Right renal pelvis (tissue), 4 donors: ENCODE results near the gene G3BP1. TPM values are rescaled to one million over a fixed set of nuclear protein-coding genes. Genes with fewer than 3 reads are reported as not detected.
A peak's percentile ranks its signal among the peaks of the same experiment; 100 is the strongest.
"Not testable (repeated sequence)": the region's sequence is repeated elsewhere in the genome, so short reads cannot be mapped to it uniquely, and the experiment has no call there.

Experiments used
- DNase-seq, 4 donors: peaks; one replicate each; pipeline ENCODE4 v3.0.0-alpha.2; 2013; ENCODE audit warnings: low read depth in 4 of 4, low spot score in 3 of 4, missing footprints in 1 of 4
- polyA plus RNA-seq, 4 donors: library from polyadenylated mRNA; unstranded; fragments of 120-200 nt; gene quantifications; one replicate each; pipeline ENCODE4 v1.2.1, GENCODE V29; 2013; ENCODE audit not compliant: insufficient read length in 4 of 4

Gene G3BP1
- 100 to 1,000 TPM; 155 to 190 (median 178) TPM for polyA plus RNA-seq

- peak; percentile 99 to 100 (median 100) for DNase-seq
Measured at GRCh38 chr5:151771259-151772028, at the start of gene G3BP1. Gene G3BP1, plus strand, starts transcription at chr5:151771954. Its CDS starts 14,667 bp downstream, at chr5:151786621.

GRCh38 chr5:151722546-151722945, 49.2 kb upstream of the G3BP1 start:
- no peak for DNase-seq

GRCh38 chr5:151724360-151724759, 47.4 kb upstream of the G3BP1 start:
- DNase-seq = no peak

DNA sequence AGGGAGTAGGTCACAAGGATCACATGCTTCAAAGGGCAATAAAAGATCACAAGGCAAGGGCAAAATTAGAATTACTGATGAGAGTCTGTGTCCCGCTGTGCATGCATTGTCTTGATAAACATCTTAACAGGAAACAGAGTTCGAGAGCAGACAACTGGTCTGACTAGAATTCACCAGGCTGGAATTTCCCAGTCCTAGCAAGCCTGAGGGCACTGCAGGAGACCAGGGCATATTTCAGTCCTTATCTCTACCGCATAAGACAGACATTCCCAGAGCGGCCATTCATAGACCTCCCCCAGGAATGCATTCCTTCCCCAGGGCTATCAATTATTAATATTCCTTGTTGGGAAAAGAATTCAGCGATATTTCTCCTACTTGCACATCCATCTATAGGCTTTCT, 42.2 kb upstream of the G3BP1 start:
- not testable (repeated sequence) for DNase-seq

- no peak for DNase-seq
Measured at GRCh38 chr5:151730381-151730780, 41.4 kb upstream of the G3BP1 start.

DNA sequence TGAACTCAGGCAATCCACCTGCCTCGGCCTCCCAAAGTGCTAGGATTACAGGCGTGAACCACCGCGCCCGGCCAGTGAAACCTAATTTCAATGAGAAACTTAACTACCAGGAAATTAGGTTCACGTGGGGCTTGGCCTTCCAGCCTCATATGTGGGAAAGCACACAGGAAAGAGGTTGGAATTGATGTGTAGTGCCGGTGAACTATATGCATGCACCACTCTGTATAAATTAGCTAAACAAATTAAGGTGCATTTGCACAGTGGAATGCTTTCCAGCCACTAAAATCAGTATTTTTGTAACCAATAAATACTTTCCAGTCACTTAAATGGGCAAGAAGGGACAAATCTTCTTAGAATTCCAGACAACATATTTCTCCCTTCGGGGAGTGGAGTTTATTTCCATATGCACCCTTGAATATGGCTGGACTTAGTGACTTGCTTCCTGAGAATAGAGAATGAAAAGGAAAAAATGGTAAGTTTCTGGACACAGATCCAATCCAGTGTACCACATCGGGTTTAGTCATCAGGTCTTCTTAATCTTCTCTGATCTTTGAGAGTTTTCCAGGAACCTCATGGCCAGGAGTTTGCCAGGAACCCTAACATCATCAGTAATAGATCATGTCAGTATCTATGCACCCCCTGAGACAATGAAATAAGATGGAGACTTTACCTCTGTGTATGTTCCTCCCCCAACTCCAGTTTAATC, 38.2 kb upstream of the G3BP1 start:
- no peak for DNase-seq

DNA sequence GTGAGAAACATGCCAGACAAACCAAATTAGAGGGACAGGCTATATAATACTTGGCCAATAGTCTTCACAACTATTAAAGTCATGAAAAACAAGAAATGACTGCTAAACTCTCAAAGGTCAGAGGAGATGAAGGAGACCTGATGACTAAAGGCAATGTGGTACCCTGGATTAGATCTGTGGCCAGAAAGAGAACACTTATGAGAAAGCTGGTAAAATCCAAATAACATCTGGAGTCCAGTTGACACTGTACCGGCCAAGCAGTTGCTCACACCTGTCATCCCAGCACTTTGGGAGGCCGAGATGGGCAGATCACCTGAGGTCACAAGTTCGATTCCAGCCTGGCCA, 37.7 kb upstream of the G3BP1 start:
- DNase-seq = no peak

- no peak for DNase-seq
Measured at GRCh38 chr5:151735646-151736045, 36.1 kb upstream of the G3BP1 start.

DNA sequence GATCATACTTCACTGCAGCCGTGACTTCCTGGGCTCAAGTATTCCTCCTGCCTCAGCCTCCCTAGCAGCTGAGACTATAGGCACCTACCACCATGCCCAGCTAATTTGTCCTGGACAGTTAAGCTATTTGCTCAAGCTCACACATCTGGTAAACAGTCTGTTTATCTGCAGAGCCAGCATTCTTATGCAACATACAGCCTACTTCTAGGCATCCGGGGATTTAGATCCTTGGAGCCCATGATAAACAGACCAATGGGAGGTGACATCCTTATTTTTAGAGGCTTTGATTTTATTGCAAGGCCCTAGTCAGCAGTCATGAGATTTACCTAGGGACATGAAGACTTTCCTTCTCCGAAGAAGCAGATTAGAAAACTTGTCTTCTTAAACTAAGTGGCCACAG, 34.3 kb upstream of the G3BP1 start:
- DNase-seq = no peak

DNA sequence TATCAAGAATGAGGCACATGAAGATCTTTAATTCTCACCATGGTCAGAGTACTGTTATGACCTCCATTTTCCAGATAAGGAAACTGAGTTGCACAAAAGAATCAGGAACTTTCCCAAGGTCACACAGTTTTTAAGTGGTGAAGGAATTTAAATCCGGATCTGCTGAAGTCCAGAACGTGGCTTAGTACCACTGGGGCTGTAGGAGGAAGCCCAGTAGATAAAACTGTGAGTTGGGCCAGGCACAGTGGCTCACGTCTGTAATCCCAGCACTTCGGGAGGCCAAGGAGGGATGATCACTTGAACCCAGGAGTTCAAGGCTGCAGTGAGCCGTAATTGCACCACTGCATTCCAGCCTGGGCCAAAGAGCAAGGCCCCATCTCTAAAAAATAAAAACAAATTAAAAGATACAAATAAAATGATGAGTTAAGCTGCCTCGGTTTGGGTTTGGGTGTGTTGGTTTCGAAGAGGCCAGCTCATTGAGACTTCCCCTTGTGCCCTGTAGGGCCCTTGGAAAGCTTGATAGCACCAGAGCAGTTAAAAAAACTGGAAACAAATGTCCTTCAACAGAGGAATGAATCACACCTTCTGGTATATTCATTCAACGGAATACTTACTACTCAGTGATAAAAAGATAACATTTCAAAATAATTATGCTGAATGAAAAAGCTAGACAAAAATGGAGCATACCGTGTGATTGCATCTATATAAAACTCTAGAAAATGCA, 33.5 kb upstream of the G3BP1 start:
- no peak for DNase-seq

DNA sequence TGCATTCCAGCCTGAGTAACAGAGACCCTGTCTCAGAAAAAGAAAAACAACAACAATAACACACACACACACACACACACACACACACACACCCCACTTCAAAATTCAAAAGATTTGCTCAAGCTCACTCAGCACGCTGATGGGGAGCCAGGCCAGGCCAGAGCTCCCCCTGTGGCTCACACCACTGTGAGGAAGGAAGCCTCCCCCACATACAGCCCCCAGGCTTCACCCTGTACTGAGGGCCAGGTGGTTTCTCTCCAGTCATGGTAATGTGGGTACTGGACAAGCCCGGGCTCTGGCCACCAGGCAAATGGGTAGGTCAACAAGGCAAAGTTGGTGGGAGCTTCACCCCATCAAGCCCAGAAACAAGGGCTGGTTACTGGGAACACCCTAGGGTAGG, 32.4 kb upstream of the G3BP1 start:
- no peak for DNase-seq

- no peak for DNase-seq
Measured at GRCh38 chr5:151739939-151740335, 31.8 kb upstream of the G3BP1 start.

DNA sequence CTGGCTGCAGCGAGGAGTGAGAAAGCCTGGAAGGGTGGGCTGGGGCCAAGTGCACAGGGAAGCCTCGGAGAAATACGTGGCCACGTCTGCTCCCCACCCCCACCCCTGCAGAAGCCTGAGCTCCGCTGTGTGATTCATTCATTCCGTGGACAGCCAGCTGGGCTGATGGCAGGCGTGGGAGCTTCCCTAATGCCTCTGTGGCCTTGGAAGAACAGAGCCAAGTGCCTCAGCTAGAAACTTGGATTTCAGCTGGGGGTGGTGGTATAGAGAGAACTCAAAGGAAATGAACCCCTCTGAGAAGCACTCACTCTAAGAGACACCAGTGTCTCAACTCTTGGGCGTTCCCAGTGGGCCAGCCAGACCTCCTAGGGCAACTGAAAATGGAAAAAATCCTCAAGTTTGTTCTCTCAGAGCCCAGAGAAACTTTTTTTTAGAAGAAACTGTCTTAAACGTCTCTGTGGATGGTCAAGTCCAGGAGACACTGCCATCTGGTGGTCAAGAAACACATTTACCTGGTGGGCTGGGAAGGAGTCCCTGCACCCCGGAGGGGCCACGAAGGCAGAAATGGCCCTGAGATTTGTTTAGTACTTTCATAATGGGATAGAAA, 31.3 kb upstream of the G3BP1 start:
- peak in 3 of 4 donors; percentile 58 to 67 (median 67) for DNase-seq

DNA sequence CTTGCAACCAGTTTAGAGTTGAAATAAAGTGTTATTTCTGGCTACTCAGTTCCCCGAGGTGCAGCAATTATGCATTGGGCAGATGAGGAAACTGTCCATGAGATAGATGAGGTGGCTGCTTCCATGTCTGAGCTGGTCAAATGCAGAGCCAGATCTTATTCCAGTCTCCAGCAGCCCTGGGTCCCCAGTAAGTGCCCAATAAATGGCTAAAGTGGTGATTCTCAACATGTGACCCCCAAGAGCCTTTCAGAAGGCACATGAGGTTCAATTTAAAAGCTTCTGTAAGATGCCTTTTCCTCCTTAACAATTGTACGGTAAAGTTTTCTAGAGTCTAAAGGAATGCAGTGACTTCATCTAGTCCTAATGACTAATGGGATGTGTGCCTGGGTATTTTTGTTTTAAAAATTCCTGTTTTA, 30.8 kb upstream of the G3BP1 start:
- no peak for DNase-seq

- no peak for DNase-seq
Measured at GRCh38 chr5:151741678-151742423, 29.9 kb upstream of the G3BP1 start.

- DNase-seq = no peak
Measured at GRCh38 chr5:151742870-151743294, 28.9 kb upstream of the G3BP1 start.

GRCh38 chr5:151743530-151743929, 28.2 kb upstream of the G3BP1 start:
- DNase-seq = no peak

DNA sequence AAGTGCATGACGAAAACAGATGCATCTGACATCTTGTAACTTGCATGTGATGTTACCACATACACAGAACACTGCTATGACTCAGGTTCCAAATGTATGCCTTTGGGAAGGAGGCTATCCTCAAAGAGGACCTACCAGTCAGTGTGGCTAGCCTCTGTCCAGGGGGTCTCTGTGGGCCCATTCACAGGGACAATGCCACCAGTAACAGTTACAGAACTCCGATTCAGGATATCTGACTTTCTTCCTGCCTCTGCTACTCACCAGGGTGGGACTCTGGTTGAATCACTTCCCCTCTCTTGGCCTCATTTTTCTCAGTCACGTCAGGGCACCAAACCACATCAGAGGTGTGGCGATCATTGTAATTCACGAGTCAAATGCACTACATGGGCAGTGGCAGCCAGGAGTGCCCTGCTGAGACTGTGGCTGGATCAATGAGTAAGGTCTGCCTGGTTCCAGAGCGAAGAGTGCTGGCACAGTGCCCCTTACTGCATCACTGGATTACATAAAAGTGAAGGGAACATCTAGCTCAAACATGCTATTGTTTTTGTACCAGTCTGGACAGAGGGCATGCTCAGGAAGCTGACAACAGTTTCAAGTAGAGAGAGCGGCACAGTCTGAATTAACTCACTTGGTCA, 26.6 kb upstream of the G3BP1 start:
- no peak for DNase-seq

DNA sequence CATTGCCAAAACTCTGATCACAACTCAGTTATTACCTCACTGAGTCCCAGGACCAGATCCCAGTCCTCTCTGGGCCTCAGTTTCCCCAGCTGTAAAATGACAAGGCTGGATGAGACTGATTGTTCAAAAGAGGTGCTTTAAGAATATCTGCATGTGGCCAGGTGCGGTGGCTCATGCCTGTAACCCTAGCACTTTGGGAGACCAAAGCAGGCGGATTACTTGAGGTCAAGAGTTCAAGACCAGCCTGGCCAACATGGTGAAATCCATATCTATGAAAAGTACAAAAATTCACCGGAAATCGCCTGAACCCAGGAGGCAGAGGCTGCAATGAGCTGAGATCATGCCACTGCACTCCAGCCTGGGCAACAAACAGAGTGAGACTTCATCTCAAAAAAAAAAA, 21.6 kb upstream of the G3BP1 start:
- DNase-seq = no peak

DNA sequence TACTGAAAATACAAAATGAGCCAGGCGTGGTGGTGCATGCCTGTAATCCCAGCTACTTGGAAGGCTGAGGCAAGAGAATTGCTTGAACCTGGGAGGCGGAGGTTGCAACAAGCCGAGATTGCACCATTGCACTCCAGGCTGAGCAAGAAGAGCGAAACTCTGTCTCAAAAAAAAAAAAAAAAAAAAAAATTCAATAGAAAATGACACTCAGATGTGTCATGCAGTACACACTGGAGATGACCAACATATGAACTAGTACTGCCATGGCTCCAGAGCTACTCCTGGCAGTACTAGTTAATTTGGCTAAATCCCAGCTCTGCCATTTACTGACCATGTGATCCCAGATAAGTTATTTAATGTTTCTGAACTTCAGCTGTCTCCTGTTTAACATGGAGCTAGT, 20.7 kb upstream of the G3BP1 start:
- no peak for DNase-seq
